Effector CD8-positive, alpha-beta T cell (primary cell): ENCODE data around the gene RAI14.

Experiments
- DNase-seq: peaks from one replicate; lab custom pipeline; 2025; lab: John Stamatoyannopoulos, UW

Gene RAI14

DNA sequence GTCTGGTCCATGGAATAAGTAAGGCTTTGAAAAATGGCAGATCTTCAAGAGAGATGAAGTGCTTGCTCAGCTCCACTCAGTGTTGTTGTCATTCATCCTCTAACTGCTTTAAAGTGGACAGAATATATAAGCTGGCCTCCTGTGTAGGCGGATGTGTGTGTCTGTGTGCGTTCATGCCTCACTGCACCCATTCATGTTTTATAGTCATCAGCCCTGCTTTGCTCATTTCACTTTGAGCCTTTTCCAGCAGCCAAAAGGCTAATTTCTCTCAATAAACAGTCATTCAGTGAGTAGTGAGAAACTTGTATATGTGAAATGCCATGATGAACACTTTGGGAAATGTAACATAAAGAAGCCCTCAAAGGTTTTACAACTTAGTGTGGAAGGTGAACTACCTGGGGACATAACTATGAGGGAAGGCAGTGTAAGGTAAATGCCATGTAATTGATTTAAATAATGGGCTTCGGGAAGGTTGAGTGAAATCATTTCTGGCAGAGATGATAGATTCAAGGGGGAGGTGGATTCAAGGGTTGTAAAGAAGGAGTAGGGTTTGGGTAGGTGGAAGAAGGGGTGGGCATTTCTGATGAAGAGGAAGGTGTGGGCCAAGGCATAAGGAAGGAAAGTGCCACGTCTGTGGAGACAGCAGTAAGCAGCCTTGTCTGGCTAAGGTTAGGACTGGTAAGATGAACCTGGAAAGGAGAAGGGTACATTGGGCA is 198.5 kb downstream of the RAI14 start:
- no peak for DNase-seq

DNA sequence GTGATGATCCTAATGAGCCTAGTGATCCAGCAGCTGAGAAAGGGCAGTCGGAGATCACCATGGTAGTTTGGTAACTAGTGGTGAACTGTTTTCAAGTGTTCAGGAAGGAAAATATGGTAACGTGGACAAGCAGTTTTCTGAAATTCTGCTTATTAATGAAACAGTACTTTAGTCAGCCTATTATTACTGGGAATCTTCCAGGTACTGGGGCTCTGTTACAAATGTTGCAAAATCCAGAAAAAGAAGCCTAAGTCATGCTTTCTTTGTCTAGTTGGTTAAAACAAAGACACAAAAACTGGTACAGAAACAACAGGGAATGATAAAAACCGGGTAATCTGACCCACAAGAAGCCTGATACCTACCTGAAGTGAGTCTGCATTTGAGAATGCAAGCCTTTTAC is 201.0 kb downstream of the RAI14 start:
- DNase-seq, result no peak

DNA sequence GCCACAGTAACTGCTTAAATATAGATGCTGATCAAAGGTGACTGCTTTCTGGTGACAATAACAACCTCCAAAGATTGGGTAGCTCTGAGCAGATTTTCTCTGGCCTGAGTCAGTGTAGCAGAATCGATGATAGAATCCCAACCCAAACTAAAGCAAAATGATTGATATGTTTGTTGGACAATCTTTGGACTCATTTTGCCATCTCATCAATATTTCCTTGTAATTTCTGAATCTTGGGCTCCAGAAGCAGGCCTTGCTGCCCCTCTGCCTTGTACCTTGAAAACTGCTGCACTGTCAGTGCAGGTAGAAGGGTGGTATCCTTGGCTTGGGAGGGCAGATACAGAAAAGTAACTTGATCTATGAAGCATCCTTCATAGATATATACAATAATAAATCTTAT is 201.8 kb downstream of the RAI14 start:
- DNase-seq, result no peak

DNA sequence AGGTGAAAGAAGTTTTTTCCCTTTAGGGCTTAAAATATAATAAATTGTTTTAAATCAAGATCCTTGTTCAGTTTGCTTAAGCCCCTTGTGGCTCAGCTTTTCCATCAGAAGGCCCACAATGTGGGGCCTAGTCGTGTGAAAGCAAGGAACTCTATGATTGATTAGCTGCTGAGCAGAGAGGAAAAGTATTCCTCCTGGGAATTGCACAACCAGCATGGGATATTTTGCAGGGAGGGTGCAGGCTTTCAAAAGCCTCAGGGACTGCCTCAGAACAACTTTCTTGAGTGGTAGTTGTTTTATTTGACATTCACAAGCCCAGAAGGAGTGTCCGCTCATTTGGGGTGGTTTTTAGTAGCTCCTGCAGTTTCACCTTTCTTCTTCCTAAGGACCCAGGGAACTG is 202.7 kb downstream of the RAI14 start:
- no peak for DNase-seq

DNA sequence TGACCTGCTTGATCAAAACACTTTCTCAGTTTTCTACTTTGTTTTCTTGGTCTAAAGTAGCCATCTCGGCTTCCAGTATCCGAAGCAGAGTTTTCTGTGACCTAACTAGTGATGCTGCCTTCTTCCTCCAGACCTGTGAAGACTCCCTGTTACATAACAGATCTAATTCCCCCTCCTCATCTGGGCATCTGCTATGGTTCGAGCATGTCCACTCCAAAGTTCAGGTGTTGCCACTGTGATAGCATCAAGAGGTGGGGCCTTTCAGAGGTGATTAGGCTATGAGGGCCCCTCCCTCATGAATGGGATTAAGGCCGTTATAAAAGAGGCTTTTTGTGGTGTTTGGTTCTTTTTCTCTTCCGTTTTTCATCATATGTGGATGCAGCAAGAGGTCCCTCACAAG is 203.1 kb downstream of the RAI14 start:
- DNase-seq, result no peak

DNA sequence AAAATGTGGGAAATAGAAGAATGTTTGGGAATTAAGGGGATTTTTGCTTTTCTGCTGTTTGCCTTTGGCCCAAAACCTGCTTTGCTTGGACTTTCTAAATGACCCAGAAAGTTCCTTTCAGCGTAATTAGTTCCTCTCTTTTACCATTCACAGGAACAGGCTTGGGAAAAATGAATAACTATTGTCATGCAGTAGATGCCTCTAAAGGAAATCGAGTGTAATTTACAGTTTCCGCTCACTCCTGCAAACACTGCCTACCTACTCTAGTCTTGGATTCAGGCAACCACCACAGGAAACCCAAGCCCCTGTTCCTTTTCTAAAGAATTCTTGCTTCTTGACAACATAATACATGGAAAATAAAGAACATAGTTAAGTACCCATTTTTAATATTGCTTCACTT is 207.8 kb downstream of the RAI14 start:
- no peak for DNase-seq

DNA sequence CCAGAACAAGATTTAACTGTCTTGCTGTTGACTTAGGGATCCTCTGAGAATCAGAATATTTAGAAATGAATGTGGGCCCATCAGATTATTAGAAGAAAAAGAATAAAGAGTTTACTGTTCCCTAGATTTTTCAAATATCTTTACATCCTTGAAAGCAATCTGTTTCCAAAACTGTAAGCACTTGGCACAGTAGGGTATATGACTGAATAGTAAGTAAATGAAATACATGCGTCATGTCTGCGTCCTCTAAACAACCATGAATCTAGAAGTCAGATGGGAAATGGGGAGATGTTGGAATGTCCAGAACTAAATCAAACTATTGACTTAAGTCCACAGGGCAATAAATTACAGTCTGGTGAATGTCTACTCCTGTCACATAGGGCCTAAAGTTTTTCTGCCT is 209.0 kb downstream of the RAI14 start:
- DNase-seq, result no peak

DNA sequence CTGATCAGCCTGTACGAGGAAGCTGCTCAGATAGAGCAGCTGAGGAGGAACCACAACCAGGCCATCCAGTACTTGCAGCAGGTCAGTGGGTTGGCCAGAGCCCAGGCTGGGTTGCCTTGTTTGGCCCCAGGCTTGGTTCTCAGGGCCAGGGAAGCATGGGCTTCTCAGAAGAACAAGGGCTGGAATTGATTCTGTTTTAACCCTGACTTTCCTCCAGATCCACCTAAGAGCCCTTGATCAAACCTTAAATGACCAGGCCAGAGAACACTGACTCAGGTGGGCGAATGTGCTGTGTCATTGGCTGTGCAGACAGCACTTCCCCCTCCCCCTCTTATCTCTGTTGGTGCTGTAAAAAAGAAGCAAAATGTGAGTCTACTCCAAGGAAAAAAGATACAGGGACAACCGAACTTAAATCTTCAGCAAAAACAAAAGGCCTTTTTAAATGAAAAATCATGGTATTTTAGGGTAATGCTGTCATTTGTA is 210.9 kb downstream of the RAI14 start:
- no peak for DNase-seq

DNA sequence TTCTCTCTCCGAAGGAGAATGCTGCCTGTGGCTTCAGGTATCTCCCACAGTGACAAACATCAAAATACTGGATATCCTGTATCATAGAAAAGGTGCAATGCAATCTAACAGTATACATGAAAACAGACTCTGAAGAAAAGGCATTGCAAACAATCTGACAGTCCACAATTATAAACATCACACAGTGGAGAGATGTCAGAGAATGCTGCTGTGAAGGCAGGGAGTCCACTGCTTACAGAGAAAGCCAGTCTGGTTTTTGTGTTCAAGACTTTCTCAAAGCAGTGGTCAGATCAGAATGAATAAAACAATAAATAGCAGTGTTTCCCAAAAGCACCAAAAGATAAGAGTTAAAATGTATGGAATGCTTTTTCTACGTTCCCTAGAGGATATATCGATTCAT is 211.5 kb downstream of the RAI14 start:
- DNase-seq, result no peak

DNA sequence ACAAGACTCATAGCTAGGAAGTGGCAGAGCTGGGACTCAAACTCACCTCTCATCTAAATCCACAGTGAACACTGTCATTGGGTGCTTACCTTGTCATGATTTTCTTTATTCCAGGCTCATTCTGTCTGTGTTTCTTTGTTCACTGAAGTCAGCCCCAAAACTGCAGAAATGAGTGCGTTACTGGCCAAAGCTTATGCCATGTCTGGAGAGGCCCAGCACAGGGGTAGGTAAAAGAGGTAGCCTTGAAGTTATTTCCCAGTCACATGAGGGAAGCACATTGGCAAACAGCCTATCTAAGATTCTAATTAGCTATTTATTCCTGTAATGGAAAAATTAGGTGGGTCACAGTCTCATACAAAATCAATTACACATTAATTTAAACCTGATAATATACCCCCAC is 212.7 kb downstream of the RAI14 start:
- no peak for DNase-seq

DNA sequence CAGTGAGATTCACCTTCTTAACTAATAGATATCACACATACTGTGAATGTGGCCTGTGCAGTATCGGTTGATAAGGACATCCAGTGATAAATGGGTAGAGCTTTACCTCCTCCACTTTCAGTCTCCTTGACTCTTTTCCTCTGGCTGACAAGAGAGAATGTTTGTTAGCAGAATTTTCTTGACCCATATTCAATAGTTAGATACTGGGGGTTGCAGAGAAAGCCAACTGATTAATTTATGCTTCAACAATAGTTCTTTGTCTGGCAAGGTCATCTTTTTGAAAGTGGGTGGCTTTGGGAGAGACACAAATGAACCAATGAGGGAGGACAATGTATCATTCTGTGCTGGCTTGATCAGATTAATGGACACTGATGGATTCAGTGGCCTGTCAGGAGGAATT is 213.1 kb downstream of the RAI14 start:
- no peak for DNase-seq

DNA sequence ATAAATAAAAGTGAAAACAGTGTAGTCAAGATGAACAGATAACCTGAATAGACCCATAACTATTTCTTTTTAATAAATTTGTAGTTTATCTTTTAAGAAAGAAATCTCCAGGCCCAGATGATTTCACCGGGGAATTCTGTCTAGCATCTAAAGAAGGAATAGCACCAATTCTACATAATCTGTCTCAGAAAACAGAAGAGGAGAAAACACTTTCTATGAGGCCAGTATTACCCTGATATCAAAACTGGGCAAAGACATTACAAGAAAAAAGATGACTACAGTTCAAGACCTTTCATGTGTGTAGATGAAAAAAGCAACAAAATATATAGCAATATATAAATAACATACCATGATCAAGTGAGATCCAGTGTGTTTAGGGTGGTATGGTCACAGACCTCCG is 214.3 kb downstream of the RAI14 start:
- no peak for DNase-seq

DNA sequence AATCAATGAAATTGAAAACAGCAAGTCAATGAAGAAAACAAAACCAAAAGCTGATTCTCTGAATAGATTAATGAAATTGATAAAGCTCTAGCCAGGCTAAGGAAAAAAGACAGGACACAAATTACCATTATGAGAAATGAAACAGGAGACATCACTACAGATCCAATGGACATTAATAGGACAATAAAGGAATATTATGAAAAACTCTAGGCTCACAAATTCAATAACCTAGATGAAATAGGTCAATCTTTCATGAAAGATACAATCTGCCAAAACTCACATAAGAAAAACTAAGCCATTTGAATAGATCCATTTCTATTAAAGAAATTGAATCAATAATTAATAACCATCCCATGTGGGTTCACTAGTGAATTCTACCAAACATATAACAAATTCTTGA is 220.1 kb downstream of the RAI14 start:
- no peak for DNase-seq

DNA sequence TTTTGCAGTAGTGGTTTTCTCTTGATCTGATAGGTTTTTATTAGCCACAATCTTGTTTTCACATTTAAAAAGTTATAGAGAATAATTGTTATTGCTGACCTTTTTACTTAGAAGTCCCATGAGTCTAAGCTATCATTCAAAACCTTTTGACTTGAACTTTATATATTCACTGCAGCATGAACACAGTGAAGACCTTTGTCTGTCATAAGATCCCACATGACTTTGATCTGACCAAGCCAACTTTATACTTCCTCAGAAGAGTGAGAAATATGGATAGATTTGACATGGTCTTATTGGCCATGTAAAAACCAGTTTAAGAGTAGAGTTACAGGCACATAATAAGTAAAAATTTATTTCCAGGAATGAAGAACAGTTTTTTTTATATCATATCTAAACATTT is 225.1 kb downstream of the RAI14 start:
- no peak for DNase-seq
